ENCODE results near the gene BRCA1. TPM values are rescaled to one million over a fixed set of nuclear protein-coding genes. Genes with fewer than 3 reads are reported as not detected.

BRCA1 gene
- total and polyA plus RNA-seq, 3 donors from 2014 or later = 20.9 to 47.7 (median 28.6) TPM

DNA sequence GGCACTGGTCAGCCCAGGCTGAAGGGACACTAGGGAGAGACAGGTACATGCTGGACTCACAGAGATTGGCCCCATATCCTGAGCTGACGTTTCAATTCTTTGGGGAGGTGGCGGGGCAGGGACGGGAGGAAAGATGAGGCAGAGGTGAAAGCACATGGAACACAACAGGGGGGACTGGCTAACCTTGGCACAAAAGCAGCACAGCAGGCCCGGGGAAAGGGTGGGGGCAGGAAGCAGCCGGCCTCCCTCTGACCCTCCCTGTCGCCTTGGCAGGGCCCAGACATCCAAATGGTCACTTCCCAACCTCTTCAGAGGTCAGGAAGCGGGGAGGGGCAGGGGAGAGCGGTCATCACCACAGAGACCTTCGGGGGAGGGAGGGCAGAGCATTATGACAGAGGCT, 109.6 kb downstream of the BRCA1 start:
- Histone ChIP-seq H3K27ac (peak overlapping the region; percentile 18 to 65), H3K36me3 (ENCODE audit: low read depth, missing control alignments) (no peaks in the 10 kb centered on the region), H3K4me1 (peaks cover 63% of the 10 kb centered on the region), H3K27me3 (no peaks in the 10 kb centered on the region), H3K9me3 (no peaks in the 10 kb centered on the region), H3K4me3 (no peak overlapping the region)
- no peak for DNase-seq
- 33 to 49% methylated on average over 9 of the region's 9 CpGs for WGBS, 2 donors
- intact Hi-C loops (cut with DNase I; ENCODE audit: low total_unique reads) = no loop called here
- TF ChIP-seq, protein P1, sequence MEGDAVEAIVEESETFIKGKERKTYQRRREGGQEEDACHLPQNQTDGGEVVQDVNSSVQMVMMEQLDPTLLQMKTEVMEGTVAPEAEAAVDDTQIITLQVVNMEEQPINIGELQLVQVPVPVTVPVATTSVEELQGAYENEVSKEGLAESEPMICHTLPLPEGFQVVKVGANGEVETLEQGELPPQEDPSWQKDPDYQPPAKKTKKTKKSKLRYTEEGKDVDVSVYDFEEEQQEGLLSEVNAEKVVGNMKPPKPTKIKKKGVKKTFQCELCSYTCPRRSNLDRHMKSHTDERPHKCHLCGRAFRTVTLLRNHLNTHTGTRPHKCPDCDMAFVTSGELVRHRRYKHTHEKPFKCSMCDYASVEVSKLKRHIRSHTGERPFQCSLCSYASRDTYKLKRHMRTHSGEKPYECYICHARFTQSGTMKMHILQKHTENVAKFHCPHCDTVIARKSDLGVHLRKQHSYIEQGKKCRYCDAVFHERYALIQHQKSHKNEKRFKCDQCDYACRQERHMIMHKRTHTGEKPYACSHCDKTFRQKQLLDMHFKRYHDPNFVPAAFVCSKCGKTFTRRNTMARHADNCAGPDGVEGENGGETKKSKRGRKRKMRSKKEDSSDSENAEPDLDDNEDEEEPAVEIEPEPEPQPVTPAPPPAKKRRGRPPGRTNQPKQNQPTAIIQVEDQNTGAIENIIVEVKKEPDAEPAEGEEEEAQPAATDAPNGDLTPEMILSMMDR (IDR thresholded peaks at IDR 0.05) = no peak
- TF ChIP-seq POLR2A (IDR thresholded peaks at IDR 0.05) = no peak

DNA sequence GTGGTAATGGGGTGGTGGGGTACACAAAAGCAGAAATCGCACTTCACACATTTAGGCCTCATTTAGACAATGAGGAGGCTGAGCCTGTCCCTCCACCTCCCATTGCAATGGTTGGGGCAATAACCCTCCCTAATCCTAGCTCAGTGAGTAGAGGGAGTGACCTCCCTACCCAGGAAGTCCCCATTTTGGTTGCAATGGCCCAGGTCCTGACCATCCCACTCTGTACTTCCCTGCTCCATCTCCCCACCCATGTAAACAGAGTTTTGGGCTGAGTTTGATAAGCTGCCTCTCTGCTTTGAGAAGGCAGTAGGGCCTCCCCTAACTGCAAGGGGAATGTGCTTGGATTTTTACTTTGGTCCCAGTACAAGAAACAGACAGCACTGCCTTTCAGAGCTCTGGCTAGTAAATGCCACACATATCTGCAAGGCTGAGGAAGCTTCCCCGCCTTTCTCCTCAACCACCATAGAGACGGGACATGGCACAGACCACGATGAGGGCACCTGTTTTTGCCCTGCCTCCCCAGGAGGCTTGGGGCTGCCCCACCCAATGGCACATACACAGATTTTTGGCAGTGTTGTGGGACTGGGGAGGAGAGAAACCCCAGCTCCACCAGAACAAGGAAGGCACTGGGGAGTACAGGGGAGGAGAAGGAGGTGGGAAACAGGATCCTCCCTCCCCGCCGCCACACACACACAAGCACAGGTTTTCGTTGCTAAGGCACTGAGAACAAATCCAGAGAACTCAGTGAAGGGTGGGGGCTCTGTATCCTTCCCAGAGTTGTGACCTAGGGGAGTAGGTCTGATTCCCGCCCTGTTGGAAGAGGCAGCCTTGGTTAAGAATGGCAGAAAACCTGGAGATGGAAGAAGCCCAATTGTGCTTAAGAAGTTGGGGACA, 110.3 kb downstream of the BRCA1 start:
- peak overlapping the region; percentile 18 to 65 for H3K27ac ChIP-seq
- H3K4me1 ChIP-seq = peaks cover 64% of the 10 kb centered on the region
- H3K4me3 ChIP-seq = no peak overlapping the region
- no peak for DNase-seq
- intact Hi-C loops (cut with DNase I; ENCODE audit: low total_unique reads) = no loop called here
- H3K36me3 ChIP-seq (ENCODE audit: low read depth, missing control alignments) = no peaks in the 10 kb centered on the region
- H3K9me3 ChIP-seq = no peaks in the 10 kb centered on the region
- 60 to 69% methylated on average over 8 of the region's 8 CpGs for WGBS, 2 donors
- TF ChIP-seq, protein P1 (IDR thresholded peaks at IDR 0.05) = no peak
- TF ChIP-seq POLR2A (IDR thresholded peaks at IDR 0.05) = no peak
- no peaks in the 10 kb centered on the region for H3K27me3 ChIP-seq

DNA sequence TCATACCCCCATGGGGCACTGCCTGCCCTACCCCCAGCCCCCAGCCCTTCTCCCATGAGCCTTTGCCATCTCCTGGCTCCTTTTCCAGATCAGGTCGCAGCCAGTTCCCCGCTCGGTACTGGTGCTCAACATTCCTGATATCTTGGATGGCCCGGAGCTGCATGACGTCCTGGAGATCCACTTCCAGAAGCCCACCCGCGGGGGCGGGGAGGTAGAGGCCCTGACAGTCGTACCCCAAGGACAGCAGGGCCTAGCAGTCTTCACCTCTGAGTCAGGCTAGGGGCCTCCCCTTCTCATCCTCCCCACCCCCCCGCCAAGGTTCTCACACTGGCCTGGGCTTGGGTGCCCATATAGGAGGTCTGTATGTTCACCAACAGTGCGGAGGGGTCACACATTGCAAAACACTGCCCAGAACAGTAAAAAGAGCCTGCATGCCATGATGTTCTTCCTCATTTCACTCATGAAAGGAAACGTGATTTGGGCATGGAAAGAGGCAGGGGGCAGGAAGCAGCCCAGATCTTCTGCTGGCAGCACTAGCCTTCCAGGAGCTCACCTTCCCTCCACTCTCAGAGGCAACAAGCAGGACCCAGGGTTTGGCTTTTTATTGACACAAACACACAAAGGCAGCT, 111.0 kb downstream of the BRCA1 start:
- DNase-seq = no peak
- 60 to 77% methylated on average over 11 to 12 of the region's 12 CpGs for whole genome bisulfite sequencing, 2 donors
- intact Hi-C loops (cut with DNase I; ENCODE audit: low total_unique reads) = no loop called here
- Histone ChIP-seq H3K27ac (no peak overlapping the region), H3K27me3 (no peaks in the 10 kb centered on the region), H3K36me3 (ENCODE audit: low read depth, missing control alignments) (no peaks in the 10 kb centered on the region), H3K4me3 (no peak overlapping the region), H3K4me1 (peaks cover 57% of the 10 kb centered on the region), H3K9me3 (no peaks in the 10 kb centered on the region)
- TF ChIP-seq POLR2A (IDR thresholded peaks at IDR 0.05) = no peak
- TF ChIP-seq, protein P1 (IDR thresholded peaks at IDR 0.05) = no peak

DNA sequence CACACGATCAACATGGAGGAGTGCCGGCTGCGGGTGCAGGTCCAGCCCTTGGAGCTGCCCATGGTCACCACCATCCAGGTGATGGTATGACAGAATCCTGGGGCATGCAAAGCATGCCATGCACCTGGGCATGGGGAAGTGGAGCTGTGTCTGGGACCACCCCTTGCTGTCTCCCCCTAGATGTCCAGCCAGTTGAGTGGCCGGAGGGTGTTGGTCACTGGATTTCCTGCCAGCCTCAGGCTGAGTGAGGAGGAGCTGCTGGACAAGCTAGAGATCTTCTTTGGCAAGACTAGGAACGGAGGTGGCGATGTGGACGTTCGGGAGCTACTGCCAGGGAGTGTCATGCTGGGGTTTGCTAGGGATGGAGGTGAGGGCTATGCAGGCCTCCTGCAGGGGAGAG, 111.9 kb downstream of the BRCA1 start:
- Histone ChIP-seq H3K36me3 (ENCODE audit: low read depth, missing control alignments) (no peaks in the 10 kb centered on the region), H3K27me3 (no peaks in the 10 kb centered on the region), H3K4me3 (no peak overlapping the region), H3K9me3 (no peaks in the 10 kb centered on the region), H3K27ac (no peak overlapping the region), H3K4me1 (peaks cover 53% of the 10 kb centered on the region)
- 76 to 91% methylated on average over 4 to 8 of the region's 8 CpGs for whole genome bisulfite sequencing, 2 donors
- TF ChIP-seq, protein P1 (IDR thresholded peaks at IDR 0.05) = no peak
- no peak for TF ChIP-seq POLR2A (IDR thresholded peaks at IDR 0.05)
- intact Hi-C loops (cut with DNase I; ENCODE audit: low total_unique reads) = no loop called here
- DNase-seq = no peak
